Ovary (tissue), 9 donors: ENCODE data around the gene FBXW8. TPM values are rescaled to one million over a fixed set of nuclear protein-coding genes. Genes with fewer than 3 reads are reported as not detected.

Experiments used
- DNase-seq, 5 donors: peaks; one replicate each; pipeline ENCODE4 v3.0.0-alpha.2; 2019 to 2020
- H3K27ac ChIP-seq, 2 donors: fragments of 200-600 bp; one replicate each; pipeline versions ENCODE4 v1.5.1 to v1.8.0; 2019 to 2022
- H3K27me3 ChIP-seq: fragments of 200-600 bp; one replicate; pipeline ENCODE4 v1.8.0; 2022
- H3K36me3 ChIP-seq: fragments of 200-600 bp; sonication (generic); one replicate; pipeline ENCODE4 v1.5.1; 2019
- H3K4me1 ChIP-seq: one replicate; pipeline ENCODE4 v1.8.1; 2013; ENCODE audit warnings: mild to moderate bottlenecking, moderate library complexity; ENCODE audit not compliant: insufficient read depth
- H3K4me3 ChIP-seq: fragments of 200-600 bp; sonication (generic); one replicate; pipeline ENCODE4 v1.5.1; 2017
- H3K9me3 ChIP-seq, 2 donors: fragments of 200-600 bp in 1 of 2; sonication (generic) in 1 of 2; one replicate each; pipeline versions ENCODE4 v1.5.1 to v1.8.1; 2013 to 2019; ENCODE audit warnings: mild to moderate bottlenecking in 1 of 2, moderate library complexity in 1 of 2
- EP300 ChIP-seq: sonication (generic); formaldehyde crosslinking; IDR thresholded peaks from one replicate; pipeline ENCODE4 v1.6.1; 2017; ENCODE audit warnings: antibody characterized with exemption
- POLR2A ChIP-seq: fragments of 450-650 bp; IDR thresholded peaks from one replicate; pipeline ENCODE4 v1.6.1; 2017; ENCODE audit warnings: antibody characterized with exemption, mild to moderate bottlenecking, moderate library complexity
- WGBS, 3 donors: extraction: QIAGEN DNeasy Blood & Tissue Kit in 1 of 3; methylation state at CpG; one replicate each; pipeline versions ENCODE4 v1.1.5 to v1.1.7; 2013 to 2017; 5-methylcytosine and 5-hydroxymethylcytosine counted together
- intact Hi-C, 4 donors: fragments of 100-400 bp; cut with DNase I; formaldehyde crosslinking; loops; one replicate each; pipeline versions ENCODE4 v1.11.0 to v1.15.1; 2022 to 2023
- polyA plus RNA-seq, 2 donors: library from polyadenylated mRNA; stranded (reverse); fragments of 200-250 nt in 1 of 2; fragments of 350-450 nt in 1 of 2; fragmentation: Illumina TruSeq in 1 of 2; extraction: RNeasy Lipid Tissue Mini Kit (QIAGEN cat#74804) in 1 of 2; gene quantifications; one replicate each; pipeline ENCODE4 v1.2.3, GENCODE V29; 2013 to 2014
- total RNA-seq, 7 donors: library from RNA; depleted of rRNA in 2 of 7; stranded (reverse); fragments of >200 nt in 2 of 7; fragmentation: NEBNext Ultra II Directional in 3 of 7; extraction: Animal tissue kit (Norgen Biotek cat#: 25700) in 3 of 7; gene quantifications; one replicate each; pipeline versions ENCODE4 v1.1.0 to v1.2.4, GENCODE V29; 2016 to 2023
- TF ChIP-seq, protein P1 (sequence below), 3 donors: fragments of 450-650 bp in 2 of 3; fragments of 200-600 bp in 1 of 3; IDR thresholded peaks; one replicate each; pipeline versions ENCODE4 v1.5.1 to v1.8.0; 2016 to 2022; ENCODE audit warnings: antibody characterized with exemption in 3 of 3, mild to moderate bottlenecking in 1 of 3
- donor health status: DM: no; HTN: no; CAD: no; lungs with moderate emphysema.
- donor health status: DM: no; HTN: no; CAD: no.
- donor health status: Bipolar disorder and iron deficiency.
- donor health status: DM: yes; HTN: yes; CAD: no.
- donor health status: DM: no; HTN: no; CAD: no.
- donor health status: DM: yes; HTN: yes; CAD: no.

FBXW8 gene
- total and polyA plus RNA-seq, 9 donors: 7.4 to 23.1 (median 16.6) TPM

DNA sequence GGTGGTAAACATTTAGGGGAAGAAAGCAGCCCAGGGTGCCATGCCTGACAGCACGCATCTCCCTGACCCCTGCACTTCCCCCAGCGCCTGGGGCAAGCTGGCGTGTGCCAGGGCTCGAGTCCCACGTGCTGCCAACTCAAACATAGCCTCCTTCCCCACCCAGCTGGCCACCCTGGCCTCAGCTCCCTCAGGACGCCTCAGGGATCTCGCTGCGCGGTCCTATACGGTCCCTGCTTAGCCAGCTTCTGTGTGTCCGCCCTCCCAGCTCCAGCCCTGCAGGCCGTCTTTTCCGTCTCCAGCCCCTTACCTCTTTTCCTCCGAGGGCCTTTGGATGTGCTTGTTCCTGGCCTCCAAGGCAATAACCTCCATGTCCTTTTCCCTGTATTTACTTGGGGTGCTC is 117.5 kb downstream of the FBXW8 start:
- Histone ChIP-seq H3K27me3 (no peaks in the 10 kb centered on the region), H3K36me3 (no peaks in the 10 kb centered on the region), H3K9me3 (no peaks in the 10 kb centered on the region), H3K27ac (no peak overlapping the region), H3K4me1 (peaks cover 3% of the 10 kb centered on the region), H3K4me3 (no peak overlapping the region)
- peak in 1 of 5 donors; percentile 29 for DNase-seq
- TF ChIP-seq EP300 (no peak), POLR2A (no peak)
- TF ChIP-seq, protein P1, sequence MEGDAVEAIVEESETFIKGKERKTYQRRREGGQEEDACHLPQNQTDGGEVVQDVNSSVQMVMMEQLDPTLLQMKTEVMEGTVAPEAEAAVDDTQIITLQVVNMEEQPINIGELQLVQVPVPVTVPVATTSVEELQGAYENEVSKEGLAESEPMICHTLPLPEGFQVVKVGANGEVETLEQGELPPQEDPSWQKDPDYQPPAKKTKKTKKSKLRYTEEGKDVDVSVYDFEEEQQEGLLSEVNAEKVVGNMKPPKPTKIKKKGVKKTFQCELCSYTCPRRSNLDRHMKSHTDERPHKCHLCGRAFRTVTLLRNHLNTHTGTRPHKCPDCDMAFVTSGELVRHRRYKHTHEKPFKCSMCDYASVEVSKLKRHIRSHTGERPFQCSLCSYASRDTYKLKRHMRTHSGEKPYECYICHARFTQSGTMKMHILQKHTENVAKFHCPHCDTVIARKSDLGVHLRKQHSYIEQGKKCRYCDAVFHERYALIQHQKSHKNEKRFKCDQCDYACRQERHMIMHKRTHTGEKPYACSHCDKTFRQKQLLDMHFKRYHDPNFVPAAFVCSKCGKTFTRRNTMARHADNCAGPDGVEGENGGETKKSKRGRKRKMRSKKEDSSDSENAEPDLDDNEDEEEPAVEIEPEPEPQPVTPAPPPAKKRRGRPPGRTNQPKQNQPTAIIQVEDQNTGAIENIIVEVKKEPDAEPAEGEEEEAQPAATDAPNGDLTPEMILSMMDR (IDR thresholded peaks at IDR 0.05): no peak
- 86 to 93% (median 87%) methylated on average over 14 of the region's 14 CpGs for WGBS, 3 donors
- intact Hi-C loops: loop anchor here in 3 of 4 donors (5.0 to 10.0 kb wide), 4 partner anchors 87 to 827 kb away; no protein-coding TSS in a partner anchor

DNA sequence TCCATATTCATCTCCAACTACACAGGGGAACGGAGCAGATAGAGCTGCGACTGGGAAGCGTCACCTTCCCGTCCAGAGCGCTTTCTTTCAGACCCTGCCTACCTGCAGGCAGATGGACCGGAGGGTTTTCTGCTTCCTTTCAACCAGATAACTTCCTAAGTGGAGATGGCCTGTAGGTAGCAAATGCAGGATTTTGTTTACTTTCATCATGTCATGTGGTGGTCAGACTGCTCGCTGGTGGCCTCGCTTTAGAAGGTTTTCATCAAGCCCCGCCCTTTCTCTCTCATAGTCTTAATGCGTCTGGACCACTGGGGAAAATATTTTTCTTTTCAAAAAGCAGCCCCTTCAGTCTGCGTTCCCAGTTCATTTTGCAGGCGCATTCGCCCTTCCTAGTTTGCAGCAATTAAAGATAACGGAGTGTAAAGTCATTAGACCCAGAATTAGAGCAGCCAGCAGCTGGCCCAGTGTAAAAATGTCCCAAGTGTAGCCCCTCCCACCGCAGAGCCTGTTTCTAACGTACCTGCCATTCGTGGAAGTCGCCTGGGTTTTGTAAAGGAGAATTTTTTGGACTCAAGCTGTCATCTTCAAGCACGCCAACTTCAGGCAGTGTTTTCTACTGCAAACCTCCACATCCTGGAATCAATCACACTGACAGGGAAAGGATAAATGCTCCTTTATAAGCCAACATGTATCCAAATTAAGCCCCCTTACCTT is 119.6 kb downstream of the FBXW8 start:
- intact Hi-C loops: loop anchor here in 1 of 4 donors (10.0 kb wide), 1 partner anchor 114 kb away; no protein-coding TSS in a partner anchor
- Histone ChIP-seq H3K4me3 (no peak overlapping the region), H3K4me1 (peaks cover 17% of the 10 kb centered on the region), H3K9me3 (no peaks in the 10 kb centered on the region), H3K27me3 (no peaks in the 10 kb centered on the region), H3K36me3 (no peaks in the 10 kb centered on the region), H3K27ac (no peak overlapping the region)
- WGBS, 3 donors: 65 to 70% (median 66%) methylated on average over 19 of the region's 19 CpGs
- TF ChIP-seq POLR2A: no peak
- TF ChIP-seq, protein P1 (IDR thresholded peaks at IDR 0.05): no peak
- no peak for TF ChIP-seq EP300
- peak in 2 of 5 donors; percentile 6 to 26 for DNase-seq

DNA sequence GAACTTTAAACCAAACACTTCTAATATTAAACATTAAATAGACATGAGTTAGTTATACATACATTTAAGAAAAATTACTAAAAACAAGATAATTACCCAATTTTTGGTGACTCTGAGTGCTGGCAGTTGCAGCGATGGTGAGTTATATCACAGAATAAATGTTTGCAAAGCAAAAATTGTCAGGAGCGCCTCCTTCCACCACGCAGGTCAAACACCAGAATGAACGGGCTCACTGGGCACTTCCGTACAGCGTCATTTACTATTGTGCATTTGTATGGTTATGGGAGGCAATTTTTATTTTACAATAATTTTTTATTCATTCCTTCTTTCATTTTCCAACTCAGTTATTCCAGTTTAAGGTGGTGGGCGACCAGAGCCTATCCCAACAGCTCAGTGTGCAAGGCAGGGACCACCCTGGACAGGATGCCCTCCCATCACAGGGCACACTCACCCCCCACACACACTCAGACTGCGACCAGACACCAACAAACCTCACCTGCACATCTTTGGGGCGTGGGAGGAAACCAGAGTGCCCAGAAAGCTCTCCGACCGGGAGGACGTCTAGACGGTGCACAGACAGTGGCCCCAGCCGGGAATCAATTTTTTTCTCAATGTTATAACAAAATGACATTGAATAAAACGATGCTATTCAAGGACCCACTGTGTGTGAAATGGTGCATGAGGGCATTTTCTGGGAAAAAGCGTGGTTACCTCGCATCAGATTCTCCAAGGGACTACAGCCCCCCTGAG is 121.3 kb downstream of the FBXW8 start:
- WGBS, 3 donors: 70 to 78% (median 77%) methylated on average over 17 of the region's 17 CpGs
- intact Hi-C loops: loop anchor here in 1 of 4 donors (10.0 kb wide), 1 partner anchor 113 kb away; no protein-coding TSS in a partner anchor
- Histone ChIP-seq H3K27ac (peak overlapping the region in 1 of 2 donors; percentile 47), H3K4me3 (no peak overlapping the region), H3K27me3 (no peaks in the 10 kb centered on the region), H3K9me3 (no peaks in the 10 kb centered on the region), H3K36me3 (no peaks in the 10 kb centered on the region), H3K4me1 (peaks cover 14% of the 10 kb centered on the region)
- peak in 2 of 5 donors; percentile 22 to 33 for DNase-seq
- TF ChIP-seq, protein P1 (IDR thresholded peaks at IDR 0.05): no peak
- TF ChIP-seq EP300 (no peak), POLR2A (no peak)

DNA sequence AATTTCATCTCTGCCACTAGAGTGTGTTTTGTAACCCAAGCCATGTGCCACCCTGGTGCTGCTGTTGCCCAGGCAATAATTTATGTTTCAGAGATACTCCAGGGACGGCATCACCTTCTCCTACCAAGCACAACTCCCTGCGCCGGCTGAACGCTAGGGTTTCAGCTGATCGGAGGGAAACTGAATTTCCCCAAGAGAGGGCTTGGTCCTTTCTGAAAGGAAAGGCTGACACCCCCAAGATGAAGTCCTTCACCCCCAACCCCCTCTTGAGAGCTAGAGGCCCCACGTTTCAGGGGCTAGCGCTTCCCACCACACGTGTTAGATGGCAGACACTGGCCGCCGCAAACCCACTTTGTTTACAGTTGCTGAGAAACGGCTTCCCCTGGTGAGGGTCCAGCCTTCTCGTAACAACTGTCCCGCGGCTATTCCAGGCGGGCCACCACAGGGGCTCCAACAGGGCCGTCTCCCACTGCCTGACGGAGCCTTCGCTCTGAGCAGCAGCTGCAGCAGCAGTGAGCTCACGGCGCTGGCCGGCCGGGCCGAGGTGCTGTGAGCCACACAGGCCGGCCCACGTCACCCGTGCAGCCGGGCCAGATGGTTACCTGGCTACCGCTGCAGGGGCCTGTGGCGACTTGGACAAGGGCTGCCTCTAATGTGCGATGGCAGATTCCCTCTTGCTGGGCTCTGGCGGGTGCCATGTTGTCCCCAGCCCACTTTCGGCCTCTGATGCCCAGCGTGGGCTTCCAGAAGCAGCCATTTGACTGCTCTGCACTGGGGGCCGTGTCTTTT is 122.0 kb downstream of the FBXW8 start:
- Histone ChIP-seq H3K27me3 (no peaks in the 10 kb centered on the region), H3K4me1 (peaks cover 14% of the 10 kb centered on the region), H3K9me3 (no peaks in the 10 kb centered on the region), H3K4me3 (no peak overlapping the region), H3K36me3 (no peaks in the 10 kb centered on the region), H3K27ac (peak overlapping the region in 1 of 2 donors; percentile 47)
- DNase-seq: peak; percentile 41 to 67 (median 47)
- no peak for TF ChIP-seq POLR2A
- no peak for TF ChIP-seq EP300
- TF ChIP-seq, protein P1 (IDR thresholded peaks at IDR 0.05): no peak
- WGBS, 3 donors: 17 to 33% (median 31%) methylated on average over 34 of the region's 34 CpGs
- intact Hi-C loops: loop anchor here in 1 of 4 donors (10.0 kb wide), 1 partner anchor 112 kb away; no protein-coding TSS in a partner anchor
